ENCODE measurements around the gene HOXB13.
A peak's percentile ranks its signal among the peaks of the same experiment; 100 is the strongest.

The HOXB13 gene

DNA sequence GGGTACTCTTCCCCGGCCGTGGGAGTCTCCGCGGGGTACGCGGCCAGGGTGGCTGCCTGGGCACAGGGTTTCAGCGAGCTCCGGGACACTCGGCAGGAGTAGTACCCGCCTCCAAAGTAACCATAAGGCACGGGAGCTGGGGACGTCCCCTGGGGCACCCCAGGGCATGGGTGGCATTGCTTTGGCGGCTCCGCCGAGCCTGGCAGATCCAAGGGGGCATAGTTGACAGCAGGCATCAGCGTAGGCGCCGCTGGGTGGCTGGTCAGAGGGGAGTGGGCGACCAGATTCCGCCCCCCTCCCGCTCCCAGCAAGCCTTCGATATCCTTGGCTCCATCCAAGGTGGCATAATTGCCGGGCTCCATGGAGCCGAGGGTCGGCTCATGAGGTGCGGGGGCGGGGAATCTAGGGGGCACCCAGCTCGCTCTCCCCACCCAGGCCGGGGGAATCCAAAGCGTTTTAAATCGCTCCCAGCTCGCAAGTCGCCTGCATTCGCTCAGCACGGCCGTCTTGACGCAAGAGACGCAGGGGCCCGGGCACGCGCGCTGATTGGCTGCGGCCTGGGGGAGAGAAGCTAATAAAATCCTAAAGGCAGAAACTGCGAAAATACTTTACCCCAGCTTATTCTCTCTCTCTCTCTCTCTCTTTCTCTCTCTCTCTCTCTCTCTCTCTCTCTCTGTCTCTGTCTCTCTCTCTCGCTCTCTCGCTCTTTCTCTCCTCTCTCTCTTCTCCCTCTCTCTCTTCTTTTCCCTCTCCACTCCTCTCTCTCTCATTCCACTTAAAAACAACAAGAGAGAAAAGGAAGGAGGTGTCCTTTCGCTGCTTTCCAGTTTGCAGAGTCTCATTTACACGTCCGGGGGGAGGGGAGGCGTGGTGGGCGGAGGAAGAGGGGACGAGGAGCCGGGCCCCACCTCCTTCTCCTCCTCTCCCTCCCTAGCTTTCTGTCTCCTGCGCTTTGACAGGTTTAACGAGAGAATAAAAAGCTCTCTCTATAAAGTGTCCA is at the start of gene HOXB13:
TSS of gene HOXB13 (minus strand) at position 519 of the 1,000 bp plus-strand sequence. CDS start at position 362, 157 bp downstream.
- peak in 1 of 2 donors; percentile 34 for DNase-seq (ENCODE audit: low read depth in 2 of 2)

DNA sequence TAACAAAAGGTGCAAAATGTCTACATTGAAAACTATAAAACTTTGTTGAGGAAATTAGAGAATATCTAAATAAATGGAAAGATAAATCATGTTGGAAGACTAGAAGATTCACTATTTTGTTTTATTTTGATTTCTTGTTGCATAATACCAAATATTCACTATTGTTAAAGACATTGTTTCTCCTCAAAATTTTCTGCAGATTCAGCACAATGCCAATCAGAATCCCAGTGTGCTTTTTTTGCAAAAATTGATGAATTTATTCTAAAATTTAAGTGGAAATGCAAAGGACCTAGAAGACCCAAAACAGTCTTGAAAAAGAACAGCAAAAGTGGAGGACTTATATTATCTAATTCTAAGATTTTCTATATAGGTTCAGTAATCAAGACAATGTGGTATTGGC is 48.1 kb upstream of the HOXB13 start:
- DNase-seq (ENCODE audit: low read depth in 2 of 2): no peak

DNA sequence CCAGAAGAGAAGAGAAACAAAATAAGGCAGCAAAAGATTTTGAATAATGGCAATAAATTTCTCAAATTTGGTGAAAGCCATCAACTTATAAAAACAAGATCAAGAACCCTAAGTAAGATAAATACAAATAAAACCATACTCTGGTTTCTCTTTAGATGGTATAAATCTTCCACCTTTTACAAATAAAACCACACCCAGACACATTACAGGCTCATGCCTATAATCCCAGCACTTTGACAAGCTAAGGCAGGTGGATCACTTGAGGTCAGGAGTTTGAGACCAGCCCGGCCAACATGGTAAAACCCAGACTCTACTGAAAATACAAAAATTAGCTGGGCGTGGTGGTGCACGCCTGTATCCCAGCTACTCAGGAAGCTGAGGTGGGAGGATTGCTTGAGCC is 44.7 kb upstream of the HOXB13 start:
- no peak for DNase-seq (ENCODE audit: low read depth in 2 of 2)

DNA sequence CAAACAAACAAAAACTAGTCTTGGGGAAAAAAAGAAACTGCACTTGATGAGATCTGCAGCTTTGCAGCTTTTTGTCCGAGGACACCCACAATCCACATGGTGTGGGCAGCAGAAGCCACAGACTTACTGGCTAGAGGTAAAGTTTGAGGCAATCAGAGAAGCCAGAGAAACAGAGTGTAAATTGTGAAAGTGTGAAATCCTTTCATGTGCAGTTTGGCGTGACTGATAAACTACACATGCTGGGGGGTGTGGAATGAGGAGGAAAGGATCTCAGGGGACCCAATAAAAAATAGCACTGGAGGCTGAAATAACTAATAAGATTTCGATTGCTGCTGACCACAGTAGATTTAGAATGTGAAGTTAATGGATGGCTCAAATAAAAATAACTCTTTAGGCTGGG is 42.4 kb upstream of the HOXB13 start:
- DNase-seq (ENCODE audit: low read depth in 2 of 2): no peak

DNA sequence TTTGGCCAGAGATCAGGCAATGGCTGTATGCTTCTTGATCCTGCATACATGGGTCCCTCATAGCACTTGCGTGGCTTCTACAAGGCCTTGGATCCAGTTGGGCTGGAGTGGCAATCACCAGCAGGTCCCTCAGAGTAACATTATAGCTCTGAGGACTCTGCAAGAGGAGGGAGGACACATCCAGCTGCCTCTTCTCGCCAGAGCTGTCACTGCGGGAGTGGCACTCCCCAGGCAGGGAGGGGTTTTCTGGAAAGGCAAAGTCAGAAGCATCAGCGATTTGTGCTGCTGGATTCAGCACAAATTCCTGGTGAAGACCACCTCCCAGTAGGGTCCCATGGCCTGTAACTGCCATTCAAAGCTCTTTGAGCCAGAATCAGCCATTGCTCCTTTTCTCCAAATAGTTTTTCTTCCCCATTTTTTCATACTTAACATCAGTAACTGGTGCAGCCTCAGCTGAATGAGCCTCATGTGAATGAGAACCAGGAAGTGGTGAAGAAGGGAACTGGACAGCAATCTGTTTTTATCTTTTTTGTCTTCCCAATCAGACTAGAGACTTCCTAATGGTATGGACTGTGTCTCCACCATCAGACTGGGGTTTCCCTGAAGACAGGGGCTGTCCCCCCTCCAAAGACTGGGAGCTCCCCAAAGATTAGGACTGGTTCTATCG is 40.6 kb upstream of the HOXB13 start:
- no peak for DNase-seq (ENCODE audit: low read depth in 2 of 2)

DNA sequence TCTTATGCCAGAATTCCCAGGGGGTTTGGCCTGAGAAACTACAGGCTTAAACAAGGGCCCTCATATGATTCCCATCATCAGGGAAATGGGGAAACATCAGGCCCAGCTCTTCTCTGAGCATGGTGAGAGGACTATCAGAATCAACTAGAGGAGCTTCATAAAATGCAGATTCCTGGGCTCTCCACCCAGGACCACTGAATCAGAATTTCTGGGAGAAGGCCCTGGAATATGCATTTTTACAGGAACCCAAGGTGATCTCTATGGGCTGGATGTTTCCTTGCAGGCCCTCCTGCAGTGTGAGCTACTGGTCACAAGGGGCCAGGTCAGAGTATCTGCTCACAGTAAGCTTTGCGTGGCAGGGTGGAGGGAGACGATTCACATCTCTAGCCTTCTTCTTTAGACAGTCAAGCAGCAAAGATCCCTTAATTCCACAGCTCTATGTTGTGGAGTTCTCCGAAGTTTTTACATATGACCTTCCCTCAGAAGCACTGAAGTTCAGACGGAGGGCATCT is 38.8 kb upstream of the HOXB13 start:
- DNase-seq (ENCODE audit: low read depth in 2 of 2): no peak

DNA sequence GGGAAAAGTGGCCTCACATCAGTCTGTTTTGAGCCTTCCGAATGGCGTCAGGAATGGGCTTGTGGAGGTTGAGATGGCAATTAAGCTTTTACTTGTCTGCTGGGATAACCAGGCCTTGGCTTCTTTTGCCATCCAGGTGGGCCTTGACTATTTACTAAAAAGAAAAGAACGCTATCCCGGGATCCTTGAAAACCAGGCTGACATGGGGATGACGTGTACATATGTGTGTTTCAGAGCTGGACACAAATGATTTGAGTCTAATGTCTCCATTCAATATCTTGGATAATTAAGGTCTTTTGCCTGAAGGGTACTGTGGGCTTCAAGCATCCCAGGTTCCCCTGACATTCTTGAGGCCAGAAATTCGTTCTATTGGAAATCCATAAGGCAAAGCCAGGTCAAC is 32.6 kb upstream of the HOXB13 start:
- no peak for DNase-seq (ENCODE audit: low read depth in 2 of 2)

DNA sequence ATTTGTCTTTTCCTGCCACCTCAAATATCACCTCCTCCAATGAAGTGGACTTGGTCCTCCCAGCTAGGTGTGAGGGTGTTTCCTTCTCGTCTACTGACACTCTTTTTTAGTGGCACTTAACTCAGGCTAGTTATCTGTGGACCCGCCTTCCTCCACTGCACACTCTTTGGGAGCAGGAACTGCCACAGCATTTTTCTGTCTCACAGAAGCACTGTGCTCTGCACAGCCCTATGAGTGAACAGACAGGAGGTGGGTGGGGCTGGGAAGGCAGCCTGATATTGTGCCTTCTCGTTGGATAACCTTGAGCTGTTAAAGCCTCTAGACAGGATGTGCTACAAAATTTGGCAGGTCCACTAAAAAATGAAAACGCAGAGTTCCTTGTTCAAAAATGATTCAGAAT is 31.9 kb upstream of the HOXB13 start:
- no peak for DNase-seq (ENCODE audit: low read depth in 2 of 2)

DNA sequence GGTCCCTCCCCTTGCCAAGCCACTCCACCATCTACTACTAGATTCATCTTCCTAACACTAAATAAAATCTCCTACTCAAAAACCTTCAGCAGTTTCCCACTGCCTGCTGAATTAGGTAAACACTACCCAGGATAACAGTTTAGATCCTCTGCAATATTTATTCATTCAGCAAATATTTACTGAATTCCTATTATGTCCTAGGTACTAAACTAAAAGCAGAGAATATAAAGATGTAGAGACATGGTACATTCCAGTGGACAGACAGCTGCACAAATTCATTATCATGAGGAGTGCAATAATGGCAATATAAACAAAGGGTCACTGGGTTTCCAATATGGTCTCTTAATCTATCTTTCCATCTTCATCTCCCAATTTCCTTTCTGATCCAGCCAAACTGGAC is 30.7 kb upstream of the HOXB13 start:
- no peak for DNase-seq (ENCODE audit: low read depth in 2 of 2)

DNA sequence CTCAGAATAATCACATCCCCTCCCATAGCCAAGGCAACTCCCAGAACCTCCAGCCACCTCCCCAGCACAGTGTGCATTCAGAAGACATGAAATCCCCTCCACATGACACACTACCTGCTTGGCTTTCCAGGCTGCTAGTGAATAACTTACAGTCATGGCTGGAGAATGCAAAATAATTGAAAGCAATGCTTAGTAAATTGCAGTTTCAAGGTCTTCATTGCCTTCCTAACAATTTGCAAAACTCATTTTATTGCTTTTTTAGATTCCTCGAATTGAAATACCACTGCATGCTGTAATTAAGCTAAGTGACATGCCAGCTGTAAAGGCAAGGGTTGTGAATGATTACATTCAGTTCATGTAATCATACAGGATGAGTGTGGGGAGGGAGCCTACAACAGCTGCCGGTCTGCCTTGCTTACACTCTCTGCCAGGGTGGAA is 29.0 kb upstream of the HOXB13 start:
- no peak for DNase-seq (ENCODE audit: low read depth in 2 of 2)

DNA sequence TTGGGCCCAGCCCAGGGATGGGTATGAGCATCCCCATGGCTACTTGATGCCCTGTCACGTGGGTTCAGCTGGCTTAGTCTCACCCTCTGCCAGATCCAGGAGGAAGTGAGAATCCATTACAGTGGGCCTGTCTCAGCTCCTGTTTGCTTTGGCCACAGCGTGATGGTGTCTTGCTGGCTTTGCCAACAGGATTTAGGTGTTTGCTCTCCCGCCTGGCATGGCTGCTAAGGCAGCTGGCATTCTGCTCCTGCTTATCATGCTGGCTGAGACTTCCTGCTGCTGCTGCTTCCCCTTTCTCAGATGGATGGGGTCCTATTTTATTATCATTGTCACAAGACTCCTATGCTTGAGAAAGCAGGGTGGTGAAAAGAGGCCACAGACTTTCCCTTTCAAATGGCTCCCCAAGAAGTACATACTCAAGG is 28.3 kb upstream of the HOXB13 start:
- DNase-seq (ENCODE audit: low read depth in 2 of 2): no peak

DNA sequence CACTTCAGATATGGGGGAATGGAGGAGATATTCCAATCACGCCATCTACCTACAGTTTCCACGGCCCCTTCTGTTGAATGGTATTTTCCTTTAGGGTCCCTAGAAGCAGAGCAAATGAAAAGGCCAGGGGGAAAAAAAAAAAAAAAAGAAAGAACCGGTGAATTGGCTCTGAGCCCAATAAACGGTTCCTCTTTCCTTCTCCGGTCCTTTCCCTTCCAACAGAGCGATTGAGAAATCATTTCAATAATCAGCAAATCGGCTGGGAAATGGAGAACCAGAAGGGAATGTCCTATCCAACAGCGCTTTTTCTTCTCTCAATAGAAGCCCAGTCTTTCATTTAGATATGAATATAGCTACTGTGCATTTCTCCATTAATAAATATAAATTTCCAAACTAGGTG is 26.8 kb upstream of the HOXB13 start:
- no peak for DNase-seq (ENCODE audit: low read depth in 2 of 2)

DNA sequence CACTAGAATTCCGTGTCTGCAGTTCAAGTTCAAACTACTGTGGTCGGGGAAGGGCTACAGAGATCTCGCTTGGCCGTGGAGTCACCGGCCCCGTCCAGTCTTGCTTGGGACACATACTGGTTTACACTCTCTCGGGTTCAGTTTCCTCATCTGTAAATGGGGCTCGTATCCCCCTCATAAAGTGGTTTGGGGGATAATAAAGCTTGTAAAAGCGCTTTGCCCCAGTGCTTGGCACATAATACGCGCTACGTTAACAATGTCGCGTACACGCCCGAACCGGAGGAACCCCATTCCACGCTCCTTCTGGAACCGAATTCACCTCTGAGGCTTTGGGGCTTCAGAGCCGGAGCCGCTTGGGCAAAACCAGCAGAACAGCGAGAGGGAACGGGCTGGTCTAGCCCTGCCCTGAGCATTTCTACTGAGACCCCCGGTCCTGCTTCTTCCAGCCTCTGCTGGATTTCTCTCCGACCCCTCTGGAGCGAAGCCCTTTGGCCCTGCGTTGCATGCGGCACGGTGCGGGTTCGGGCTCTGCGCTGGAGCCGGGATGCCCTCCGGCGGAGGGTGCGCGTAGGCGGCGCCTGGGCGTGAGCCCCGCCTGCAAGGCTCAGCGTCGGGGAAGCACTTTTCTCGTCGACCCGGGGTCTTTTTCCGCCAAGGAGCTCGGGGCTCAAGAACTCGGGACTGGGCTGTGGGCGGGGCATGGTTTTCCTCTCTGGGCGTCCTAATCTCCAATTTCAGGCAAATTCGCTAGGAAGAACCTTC is 26.1 kb upstream of the HOXB13 start:
- DNase-seq (ENCODE audit: low read depth in 2 of 2): no peak

DNA sequence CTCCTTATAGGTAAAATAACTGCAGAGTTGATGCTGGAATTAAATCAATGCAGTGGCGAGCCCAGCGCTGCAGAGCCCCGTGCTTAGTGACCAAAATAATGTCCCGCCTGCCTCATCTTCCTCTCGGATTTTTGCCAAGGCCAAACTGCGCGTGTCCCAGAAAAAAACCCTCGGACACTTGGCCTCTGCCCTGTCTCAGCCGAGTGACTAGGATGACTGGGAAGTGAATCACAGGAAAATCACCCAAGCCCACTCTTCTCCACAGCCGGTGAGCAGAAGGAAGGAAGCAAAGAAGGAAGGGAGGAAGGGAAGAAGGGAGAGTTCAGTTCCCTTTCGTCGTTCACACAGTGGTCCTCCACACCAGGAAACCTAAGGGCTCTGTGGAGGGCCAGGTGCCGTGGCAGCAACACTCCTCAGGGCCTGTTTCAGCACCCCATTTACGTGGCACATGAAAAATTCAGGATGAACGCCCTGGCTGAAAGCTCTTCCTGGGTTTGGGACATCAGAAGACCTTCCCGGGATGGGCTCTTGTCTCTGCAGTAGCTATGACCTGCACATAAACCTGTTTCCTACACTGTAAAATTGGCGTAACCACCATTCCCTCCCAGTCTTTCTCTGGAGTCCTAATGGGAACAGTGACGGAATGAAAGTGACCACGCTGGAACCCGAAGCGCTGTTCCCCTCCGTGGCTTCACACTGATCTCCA is 25.4 kb upstream of the HOXB13 start:
- DNase-seq (ENCODE audit: low read depth in 2 of 2): no peak

DNA sequence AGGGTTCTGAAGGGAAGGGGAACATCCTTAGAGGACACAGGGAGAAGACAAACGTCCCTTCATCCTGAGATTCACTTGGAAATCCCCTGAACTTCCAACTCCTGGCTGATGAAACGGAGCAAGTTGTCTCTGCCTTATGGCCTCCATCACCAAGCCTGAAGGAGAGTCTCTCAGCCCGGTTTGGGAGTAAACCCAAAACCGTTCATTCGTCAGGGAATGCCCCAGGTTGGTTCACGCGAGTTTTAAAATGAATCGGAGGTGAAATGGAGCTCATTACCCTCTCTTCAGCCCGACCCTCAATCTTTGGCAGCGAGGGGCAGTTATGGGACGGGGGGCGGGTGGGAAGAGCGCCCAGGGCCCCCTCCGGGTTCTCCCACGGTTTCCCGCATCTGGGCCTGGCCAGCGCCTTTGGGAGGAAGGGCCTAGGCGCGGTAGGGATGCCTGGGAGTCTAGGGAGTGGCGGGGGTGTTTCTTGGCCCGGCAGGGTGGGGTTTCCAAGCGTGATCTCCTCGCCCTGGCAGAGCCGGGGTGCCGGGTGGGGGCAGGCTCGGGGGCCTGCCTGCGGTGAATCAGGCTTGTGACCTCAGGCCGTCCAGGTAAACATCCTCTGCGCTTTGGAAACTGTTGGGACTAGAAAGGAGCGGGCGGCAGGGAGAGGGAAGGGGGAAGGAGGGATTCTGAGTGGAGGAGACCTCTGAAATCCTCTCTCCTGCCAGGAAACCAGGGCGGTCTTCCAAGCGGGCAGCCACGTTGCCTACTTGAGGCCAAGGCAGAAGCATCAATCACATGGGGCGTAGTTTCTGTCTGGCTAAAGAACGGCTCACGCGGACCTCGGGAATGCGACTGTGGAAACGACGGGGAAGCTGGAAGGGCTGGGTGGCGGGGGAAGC is 24.1 kb upstream of the HOXB13 start:
- DNase-seq (ENCODE audit: low read depth in 2 of 2): no peak

DNA sequence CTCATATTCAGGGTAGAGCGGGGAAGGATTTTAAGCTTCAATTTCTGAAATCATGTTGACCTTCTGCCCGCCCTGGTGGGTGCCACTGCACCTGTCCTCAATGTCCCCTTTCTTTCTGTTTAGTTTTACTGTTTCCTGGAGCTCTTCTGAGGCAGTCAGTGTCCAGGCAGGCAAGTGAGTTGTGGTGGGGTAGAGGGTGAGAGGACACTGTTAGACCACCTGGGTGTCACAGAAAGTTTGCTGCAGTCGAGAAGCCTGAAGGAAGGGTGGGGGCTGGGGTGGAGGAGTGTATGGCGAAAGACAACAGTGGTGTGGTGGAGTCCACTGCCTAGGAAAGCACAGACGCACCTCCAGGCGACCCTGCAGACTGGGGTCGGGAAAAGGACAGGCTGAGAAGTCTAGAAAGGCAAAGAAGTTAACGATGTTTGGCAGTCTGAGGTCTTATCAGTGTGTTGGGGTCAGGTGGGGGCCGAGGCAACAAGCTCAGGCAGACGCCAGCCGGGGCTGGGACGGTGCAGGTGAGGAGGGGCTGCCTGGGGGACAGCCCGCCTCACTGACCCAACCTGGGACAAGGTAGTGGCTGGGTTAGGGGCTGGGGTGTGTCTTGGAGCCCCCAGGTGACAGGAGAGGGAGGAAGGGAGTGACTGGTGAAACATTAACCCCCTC is 23.3 kb upstream of the HOXB13 start:
- no peak for DNase-seq (ENCODE audit: low read depth in 2 of 2)

DNA sequence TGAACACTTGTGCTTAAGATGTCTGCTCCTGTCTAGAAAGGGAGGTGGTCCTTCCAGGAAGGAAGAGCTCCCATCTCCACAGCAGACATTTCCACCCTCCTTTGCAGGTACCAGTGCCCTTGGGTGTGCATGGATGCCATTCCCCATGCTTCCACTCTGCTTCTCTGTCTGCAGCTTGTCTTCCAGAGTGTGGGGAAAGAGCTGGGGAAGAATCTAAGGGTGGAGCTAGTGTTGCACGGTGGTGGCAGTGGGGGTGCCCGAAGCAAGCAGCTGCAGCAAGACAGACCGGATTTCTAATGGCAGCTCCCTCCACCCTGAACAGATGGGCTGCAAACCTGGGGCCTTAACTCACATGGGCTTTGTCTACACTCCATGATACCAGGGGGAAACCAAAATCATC is 22.6 kb upstream of the HOXB13 start:
- DNase-seq (ENCODE audit: low read depth in 2 of 2): no peak

DNA sequence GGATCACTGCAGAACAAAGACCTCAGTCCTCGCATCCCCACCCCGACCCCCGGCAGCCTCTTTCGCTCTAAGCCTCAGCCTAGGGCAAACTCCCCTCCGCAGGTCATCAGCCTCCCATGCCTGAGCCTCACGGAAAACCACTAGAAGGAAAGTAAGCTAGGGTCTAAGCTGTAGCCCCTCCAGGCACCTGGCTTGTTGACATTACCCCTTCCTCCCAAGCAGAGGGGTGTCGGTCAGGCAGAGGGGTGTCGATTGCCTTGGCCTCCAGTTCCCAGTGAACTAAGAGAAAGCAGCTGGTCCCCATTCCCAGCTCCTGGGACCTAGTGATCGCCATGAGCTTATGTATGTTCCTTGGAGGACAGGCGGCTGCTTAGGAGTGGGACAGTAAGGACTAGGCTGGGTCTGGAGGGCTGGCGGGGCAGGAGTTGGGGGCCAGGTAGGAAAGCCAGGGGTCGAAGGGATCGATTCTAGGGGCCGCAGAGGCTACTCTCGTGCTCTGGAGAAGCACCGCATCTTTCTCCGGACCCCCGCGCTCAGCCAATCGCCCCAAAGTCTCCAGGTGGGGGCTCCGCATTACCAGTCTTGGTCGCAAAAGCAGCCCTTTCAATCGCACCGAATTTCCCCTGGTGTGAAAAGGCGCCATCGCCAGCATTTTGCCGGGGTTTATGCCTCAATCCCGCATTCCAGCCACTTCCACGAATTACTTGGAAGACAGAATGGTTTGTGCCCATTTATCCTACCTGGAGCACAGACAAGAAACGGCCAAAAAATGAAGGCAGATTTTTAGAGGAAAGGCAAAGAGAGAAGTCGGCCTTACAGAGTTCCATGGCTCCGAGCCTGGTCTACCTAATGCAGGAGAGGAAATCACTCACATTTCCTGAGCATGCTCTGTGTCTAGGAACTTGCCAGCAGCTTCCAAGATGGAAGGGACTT is 21.3 kb upstream of the HOXB13 start:
- no peak for DNase-seq (ENCODE audit: low read depth in 2 of 2)
